K562 treated with DMSO at 1 percent for 12 hours (cell line): Measurements from ENCODE around the gene CHIC2. TPM values are rescaled to one million over a fixed set of nuclear protein-coding genes. Genes with fewer than 3 reads are reported as not detected.

Source experiments
- total RNA-seq: library from RNA; unstranded; fragments of 300-600 nt; gene quantifications from 2 replicates; pipeline ENCODE4 v1.2.3, GENCODE V29; 2022; ENCODE audit not compliant: insufficient read depth

CHIC2 gene
- total RNA-seq, result 20.4 and 29.6 TPM in 2 replicates

GRCh38 chr4:54064317-54065111 is at the start of gene CHIC2:
Gene CHIC2, minus strand, starts transcription at chr4:54064605. Its CDS starts 305 bp downstream, at chr4:54064300.

DNA sequence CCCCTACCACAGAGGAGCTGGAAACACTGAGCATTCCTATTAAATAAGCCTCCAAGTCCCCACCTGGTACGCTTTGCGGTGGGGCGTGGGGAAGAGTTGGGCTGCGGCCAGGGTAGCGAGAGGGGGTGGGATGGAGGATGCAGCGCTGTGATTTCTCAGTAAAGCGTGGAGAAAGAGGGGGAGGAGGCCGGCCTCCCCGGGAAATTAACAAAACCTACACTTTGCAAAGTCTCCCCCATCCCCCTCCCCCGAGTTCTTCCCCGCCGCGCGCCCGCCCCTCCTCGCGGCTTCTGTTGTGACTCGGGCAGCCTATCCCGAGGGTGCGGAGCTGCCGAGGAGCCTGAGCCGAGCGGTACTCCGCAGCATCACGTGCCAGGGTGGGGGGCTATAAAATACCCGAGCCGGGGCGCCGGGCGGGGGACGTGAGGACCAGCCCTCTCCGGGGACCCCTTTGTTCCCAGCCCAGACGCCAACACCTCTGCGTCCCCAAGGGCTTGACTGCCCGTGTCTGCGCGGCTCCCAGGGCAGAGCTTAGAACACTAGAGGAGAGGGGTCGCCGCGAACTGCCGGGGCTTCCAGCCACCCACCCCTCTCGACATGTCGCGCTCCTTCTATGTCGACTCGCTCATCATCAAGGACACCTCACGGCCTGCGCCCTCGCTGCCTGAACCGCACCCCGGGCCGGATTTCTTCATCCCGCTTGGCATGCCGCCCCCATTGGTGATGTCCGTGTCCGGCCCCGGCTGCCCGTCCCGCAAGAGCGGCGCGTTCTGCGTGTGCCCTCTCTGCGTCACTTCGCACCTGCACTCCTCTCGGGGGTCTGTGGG is 35.6 kb upstream of the CHIC2 start, which contains the start of gene GSX2:
Gene GSX2 (plus strand): TSS at position 416 of the 827 bp plus-strand sequence. CDS start 182 bp downstream, at position 598.

Other genes starting within 250 kb of the CHIC2 start
- gene GSX2, start 35.6 kb upstream of the CHIC2 start, total RNA-seq, result not detected in 2 replicates
- gene PDGFRA, start 164.7 kb upstream of the CHIC2 start, total RNA-seq, result not detected in 2 replicates